IMR-90 (cell line): ENCODE results near the gene ZNF529. TPM values are rescaled to one million over a fixed set of nuclear protein-coding genes. Genes with fewer than 3 reads are reported as not detected.

Experiments used
- ATAC-seq: fragments of 200-7000 bp; cut with Tn5 transposase; 2 replicates; pipeline ENCODE4 v1.9.1; 2020; ENCODE audit warnings: low read depth, mild to moderate bottlenecking, moderate library complexity
- BruUV-seq: library from RNA; stranded (reverse); fragments of 400-500 nt; replicated peaks from 2 replicates; lab custom pipeline; 2021; lab: Mats Ljungman, UMichigan
- CTCF ChIA-PET: fragments of 300-600 bp; formaldehyde crosslinking; extraction: SDS; loops from one replicate; lab custom pipeline; 2021; ENCODE audit warnings: antibody characterized with exemption; lab: Yijun Ruan, JAX
- POLR2A ChIA-PET: fragments of 300-600 bp; sonication (Branson Sonifier 250); formaldehyde crosslinking; loops from one replicate; lab custom pipeline; 2022; ENCODE audit warnings: antibody characterized with exemption; ENCODE audit not compliant: unreplicated experiment; lab: Charles Lee
- DNase-seq: peaks from one replicate; pipeline ENCODE4 v3.0.0; 2013
- H2AFZ ChIP-seq: replicated peaks from 2 replicates; pipeline ENCODE3; 2013; ENCODE audit warnings: low read length, mild to moderate bottlenecking; ENCODE audit not compliant: poor library complexity
- H2AK5ac ChIP-seq: 2 replicates; pipeline ENCODE4 v1.6.1; 2013; ENCODE audit warnings: low read depth, low read length, inconsistent platforms
- H2AK9ac ChIP-seq: replicated peaks from 2 replicates; pipeline ENCODE3; 2013; ENCODE audit warnings: mild to moderate bottlenecking, low read depth, low read length, moderate library complexity; ENCODE audit not compliant: poor library complexity
- H2BK120ac ChIP-seq: 2 replicates; pipeline ENCODE4 v1.6.1; 2013; ENCODE audit warnings: low read depth, low read length, inconsistent platforms
- H2BK15ac ChIP-seq: 3 replicates; pipeline ENCODE4 v1.6.1; 2013; ENCODE audit warnings: low read depth, low read length, inconsistent platforms
- H2BK20ac ChIP-seq: 2 replicates; pipeline ENCODE4 v1.6.1; 2013; ENCODE audit warnings: low read depth, mild to moderate bottlenecking, inconsistent platforms, low read length, moderate library complexity
- H2BK5ac ChIP-seq: 2 replicates; pipeline ENCODE4 v1.6.1; 2013; ENCODE audit warnings: mild to moderate bottlenecking, low read depth, low read length, inconsistent platforms; ENCODE audit not compliant: poor library complexity, severe bottlenecking
- H3K14ac ChIP-seq: replicated peaks from 2 replicates; pipeline ENCODE4 v1.6.1; 2013; ENCODE audit warnings: low read depth, low read length, inconsistent platforms
- H3K18ac ChIP-seq: 2 replicates; pipeline ENCODE4 v1.6.1; 2013; ENCODE audit warnings: low read depth, low read length, control low read depth
- H3K23ac ChIP-seq: 2 replicates; pipeline ENCODE4 v1.6.1; 2013; ENCODE audit warnings: low read depth, low read length, inconsistent platforms
- H3K27ac ChIP-seq: 2 replicates; pipeline ENCODE4 v1.5.1; 2013; ENCODE audit warnings: mild to moderate bottlenecking, control low read depth, low read length; ENCODE audit not compliant: insufficient read depth
- H3K27me3 ChIP-seq: 2 replicates; pipeline ENCODE4 v1.6.1; 2013; ENCODE audit warnings: low read length; ENCODE audit not compliant: control insufficient read depth, insufficient read depth
- H3K36me3 ChIP-seq: 2 replicates; pipeline ENCODE4 v1.6.1; 2013; ENCODE audit warnings: low read length, mixed read lengths; ENCODE audit not compliant: control insufficient read depth, insufficient read depth
- H3K4ac ChIP-seq: 2 replicates; pipeline ENCODE4 v1.6.1; 2013; ENCODE audit warnings: low read depth, low read length, inconsistent platforms
- H3K4me1 ChIP-seq: 2 replicates; pipeline ENCODE4 v1.6.1; 2013; ENCODE audit warnings: low read length, mixed read lengths; ENCODE audit not compliant: control insufficient read depth, insufficient read depth
- H3K4me2 ChIP-seq: 2 replicates; pipeline ENCODE4 v1.6.1; 2013; ENCODE audit warnings: low read depth, mild to moderate bottlenecking, control low read depth, low read length, moderate library complexity
- H3K4me3 ChIP-seq: 2 replicates; pipeline ENCODE4 v1.5.1; 2013; ENCODE audit warnings: low read depth, mild to moderate bottlenecking, control low read depth, low read length, moderate library complexity; ENCODE audit not compliant: insufficient read depth
- H3K56ac ChIP-seq: 2 replicates; pipeline ENCODE4 v1.6.1; 2013; ENCODE audit warnings: low read length, inconsistent platforms; ENCODE audit not compliant: insufficient read depth; ENCODE audit errors: extremely low read depth
- H3K79me1 ChIP-seq, 2 experiments: 2 replicates each; pipeline ENCODE4 v1.6.1; 2013; ENCODE audit warnings: low read length in 2 of 2, inconsistent platforms in 1 of 2, low read depth in 1 of 2
- H3K9ac ChIP-seq: 2 replicates; pipeline ENCODE4 v1.6.1; 2013; ENCODE audit warnings: low read depth, low read length, control low read depth
- H3K9me1 ChIP-seq: 2 replicates; pipeline ENCODE4 v1.6.1; 2013; ENCODE audit warnings: low read length, inconsistent platforms; ENCODE audit not compliant: insufficient read depth
- H3K9me3 ChIP-seq: 2 replicates; pipeline ENCODE4 v1.6.1; 2013; ENCODE audit warnings: low read length; ENCODE audit not compliant: control insufficient read depth, insufficient read depth
- H4K20me1 ChIP-seq: 2 replicates; pipeline ENCODE4 v1.6.1; 2013; ENCODE audit warnings: low read length, inconsistent platforms; ENCODE audit not compliant: insufficient read depth
- H4K5ac ChIP-seq: 2 replicates; pipeline ENCODE4 v1.6.1; 2013; ENCODE audit warnings: mild to moderate bottlenecking, low read depth, low read length, control low read depth
- H4K8ac ChIP-seq, 2 experiments: 2 replicates each; pipeline ENCODE4 v1.6.1; 2013; ENCODE audit warnings: low read depth in 2 of 2, low read length in 2 of 2, control low read depth in 1 of 2, inconsistent platforms in 1 of 2
- H4K91ac ChIP-seq: 2 replicates; pipeline ENCODE4 v1.6.1; 2013; ENCODE audit warnings: low read depth, low read length, inconsistent platforms; ENCODE audit not compliant: insufficient read depth
- BHLHE40 ChIP-seq: fragments of 150-350 bp; IDR thresholded peaks from 2 replicates; pipeline ENCODE4 v1.6.1; 2016; ENCODE audit warnings: mild to moderate bottlenecking, low read depth, low read length
- CEBPB ChIP-seq: IDR thresholded peaks from 2 replicates; pipeline ENCODE4 v1.6.1; 2012; ENCODE audit warnings: low read depth, low read length, improper control_type of control experiment
- CTCF ChIP-seq: conservative IDR thresholded peaks from 2 replicates; pipeline ENCODE4 v1.5.1; 2012; ENCODE audit warnings: mild to moderate bottlenecking, low read depth, low read length, improper control_type of control experiment
- ELK1 ChIP-seq: fragments of 150-350 bp; IDR thresholded peaks from 2 replicates; pipeline ENCODE4 v1.6.1; 2016; ENCODE audit warnings: low read depth, mild to moderate bottlenecking, low read length, moderate library complexity, borderline replicate concordance
- FOS ChIP-seq: fragments of 150-350 bp; IDR thresholded peaks from 2 replicates; pipeline ENCODE4 v1.6.1; 2016; ENCODE audit warnings: low read depth, low read length
- MAFK ChIP-seq: IDR thresholded peaks from 2 replicates; pipeline ENCODE4 v1.6.1; 2012; ENCODE audit warnings: low read depth, low read length, improper control_type of control experiment
- MAZ ChIP-seq: IDR thresholded peaks from 2 replicates; pipeline ENCODE4 v1.6.1; 2012; ENCODE audit warnings: low read depth, mild to moderate bottlenecking, low read length, improper control_type of control experiment, moderate library complexity, borderline replicate concordance
- MXI1 ChIP-seq: IDR thresholded peaks from 2 replicates; pipeline ENCODE4 v1.6.1; 2012; ENCODE audit warnings: low read depth, mild to moderate bottlenecking, low read length, moderate library complexity, borderline replicate concordance
- NFE2L2 ChIP-seq: fragments of 150-350 bp; IDR thresholded peaks from 2 replicates; pipeline ENCODE4 v1.6.1; 2016; ENCODE audit warnings: low read depth, mild to moderate bottlenecking, low read length
- POLR2A ChIP-seq: IDR thresholded peaks from 2 replicates; pipeline ENCODE4 v1.6.1; 2012; ENCODE audit warnings: mild to moderate bottlenecking, low read depth, low read length
- RAD21 ChIP-seq: IDR thresholded peaks from 2 replicates; pipeline ENCODE4 v1.6.1; 2012; ENCODE audit warnings: low read length, improper control_type of control experiment
- RCOR1 ChIP-seq: IDR thresholded peaks from 2 replicates; pipeline ENCODE4 v1.6.1; 2012; ENCODE audit warnings: mild to moderate bottlenecking, low read length, improper control_type of control experiment; ENCODE audit not compliant: insufficient replicate concordance
- RFX5 ChIP-seq: IDR thresholded peaks from 2 replicates; pipeline ENCODE4 v1.8.0; 2012; ENCODE audit warnings: low read depth, mild to moderate bottlenecking, low read length, moderate library complexity
- SMC3 ChIP-seq: fragments of 150-350 bp; IDR thresholded peaks from 2 replicates; pipeline ENCODE4 v1.6.1; 2016; ENCODE audit warnings: low read depth, mild to moderate bottlenecking, antibody characterized with exemption, low read length, moderate library complexity
- USF2 ChIP-seq: fragments of 150-350 bp; IDR thresholded peaks from 2 replicates; pipeline ENCODE4 v1.6.1; 2017; ENCODE audit warnings: mild to moderate bottlenecking, antibody characterized with exemption, low read length, low read depth
- WGBS, 2 experiments: methylation state at CpG; one replicate each; pipeline versions ENCODE4 v1.1.5 to v1.1.7; 2013; ENCODE audit warnings: missing lambda C conversion rate in 2 of 2; ENCODE audit not compliant: insufficient read length in 1 of 2; ENCODE audit errors: extremely low coverage in 2 of 2; 5-methylcytosine and 5-hydroxymethylcytosine counted together
- dilution Hi-C: fragments of 300-500 bp; cut with HindIII; formaldehyde crosslinking; loops from one replicate; pipeline ENCODE4 v1.14.3; 2018; ENCODE audit warnings: low sequenced_read_pairs; ENCODE audit not compliant: unreplicated experiment
- in situ Hi-C: fragments of 300-500 bp; cut with MboI; formaldehyde crosslinking; loops from 3 replicates; pipeline ENCODE4 v1.14.3; 2019; ENCODE audit warnings: low sequenced_read_pairs, inconsistent platforms, mixed read lengths
- intact Hi-C: fragments of 100-400 bp; cut with micrococcal nuclease; formaldehyde crosslinking; loops from 2 replicates; pipeline ENCODE4 v1.10.0; 2022
- polyA plus RNA-seq, 3 experiments: library from polyadenylated mRNA; depleted of rRNA; stranded (reverse); fragments of >200 nt; gene quantifications; 2 replicates each; pipeline ENCODE4 v1.2.3, GENCODE V29; 2012; ENCODE audit warnings: low replicate concordance in 1 of 3
- total RNA-seq: library from RNA; depleted of rRNA; stranded (reverse); fragments of >200 nt; gene quantifications from 2 replicates; pipeline ENCODE4 v1.2.3, GENCODE V29; 2012

ZNF529 gene
- total and polyA plus RNA-seq, 2 of the 4 experiments (the other 2 are of a cell fraction): 2.4 to 6.8 TPM

GRCh38 chr19:36497001-36497400 is 76.1 kb downstream of the ZNF529 start:
- H3K14ac ChIP-seq: no peak overlapping the region
- no peak overlapping the region for H3K4me3 ChIP-seq
- DNase-seq (no peak), ATAC-seq (no peak)
- BruUV-seq: no TSS peak
- TF ChIP-seq NFE2L2: no peak
- no peak for TF ChIP-seq MXI1
- TF ChIP-seq CEBPB: no peak
- no peak for TF ChIP-seq POLR2A
- TF ChIP-seq ELK1: no peak
- no peak for TF ChIP-seq USF2
- TF ChIP-seq MAZ: no peak
- no peak for TF ChIP-seq RAD21
- TF ChIP-seq RFX5: no peak
- TF ChIP-seq BHLHE40: no peak
- no peak for TF ChIP-seq CTCF
- no peak for TF ChIP-seq SMC3
- no peak for TF ChIP-seq RCOR1
- no peak for TF ChIP-seq MAFK
- TF ChIP-seq FOS: no peak
- H3K4me1 ChIP-seq: no peaks in the 10 kb centered on the region
- no peak overlapping the region for H3K9ac ChIP-seq
- H4K8ac ChIP-seq: no peak overlapping the region
- no peak overlapping the region for H2BK120ac ChIP-seq
- 90% methylated on average over 6 of the region's 17 CpGs; no CpG with 5 or more reads in 1 of the 2 experiments for WGBS, 2 experiments
- in situ Hi-C loops (loop anchor here (25.0 kb wide), 1 partner anchor 310 kb away; no protein-coding TSS in a partner anchor), dilution Hi-C loops (no loop called here), intact Hi-C loops (no loop called here)
- POLR2A ChIA-PET: no interaction called here
- H2BK20ac ChIP-seq: no peak overlapping the region
- no peaks in the 10 kb centered on the region for H3K9me1 ChIP-seq
- no peak overlapping the region for H2BK15ac ChIP-seq
- no peak overlapping the region for H3K56ac ChIP-seq
- no peak overlapping the region for H2AK9ac ChIP-seq
- no peak overlapping the region for H2AFZ ChIP-seq
- no peak overlapping the region for H2AK5ac ChIP-seq
- no peaks in the 10 kb centered on the region for H4K20me1 ChIP-seq
- no peak overlapping the region for H4K91ac ChIP-seq
- no peak overlapping the region for H3K18ac ChIP-seq
- no peak overlapping the region for H4K5ac ChIP-seq
- H2BK5ac ChIP-seq: no peak overlapping the region
- no peak overlapping the region for H3K23ac ChIP-seq
- H3K4ac ChIP-seq: no peak overlapping the region
- H3K36me3 ChIP-seq: no peaks in the 10 kb centered on the region
- no peaks in the 10 kb centered on the region for H3K27me3 ChIP-seq
- CTCF ChIA-PET: no interaction called here
- H3K79me1 ChIP-seq: no peaks in the 10 kb centered on the region
- no peak overlapping the region for H3K4me2 ChIP-seq
- H3K27ac ChIP-seq: no peak overlapping the region
- peaks cover 24% of the 10 kb centered on the region for H3K9me3 ChIP-seq
